Thyroid gland (tissue), 4 donors: Measurements from ENCODE around the gene CENPL.

Source experiments
- POLR2A ChIP-seq, 2 donors: fragments of 450-650 bp; IDR thresholded peaks; one replicate each; pipeline ENCODE4 v1.6.1; 2017; ENCODE audit warnings: antibody characterized with exemption in 2 of 2, mild to moderate bottlenecking in 2 of 2, moderate library complexity in 1 of 2
- TF ChIP-seq, protein P1 (sequence below), 6 experiments: fragments of 200-600 bp in 3 of 6; fragments of 450-650 bp in 3 of 6; sonication (generic) in 3 of 6; IDR thresholded peaks; one replicate each; pipeline ENCODE4 v1.5.1; 2016 to 2019; ENCODE audit warnings: antibody characterized with exemption in 6 of 6, mild to moderate bottlenecking in 2 of 6, inconsistent platforms in 1 of 6, moderate library complexity in 1 of 6

GRCh38 chr1:173768206-173768605, 56.5 kb downstream of the CENPL start:
- TF ChIP-seq, protein P1, sequence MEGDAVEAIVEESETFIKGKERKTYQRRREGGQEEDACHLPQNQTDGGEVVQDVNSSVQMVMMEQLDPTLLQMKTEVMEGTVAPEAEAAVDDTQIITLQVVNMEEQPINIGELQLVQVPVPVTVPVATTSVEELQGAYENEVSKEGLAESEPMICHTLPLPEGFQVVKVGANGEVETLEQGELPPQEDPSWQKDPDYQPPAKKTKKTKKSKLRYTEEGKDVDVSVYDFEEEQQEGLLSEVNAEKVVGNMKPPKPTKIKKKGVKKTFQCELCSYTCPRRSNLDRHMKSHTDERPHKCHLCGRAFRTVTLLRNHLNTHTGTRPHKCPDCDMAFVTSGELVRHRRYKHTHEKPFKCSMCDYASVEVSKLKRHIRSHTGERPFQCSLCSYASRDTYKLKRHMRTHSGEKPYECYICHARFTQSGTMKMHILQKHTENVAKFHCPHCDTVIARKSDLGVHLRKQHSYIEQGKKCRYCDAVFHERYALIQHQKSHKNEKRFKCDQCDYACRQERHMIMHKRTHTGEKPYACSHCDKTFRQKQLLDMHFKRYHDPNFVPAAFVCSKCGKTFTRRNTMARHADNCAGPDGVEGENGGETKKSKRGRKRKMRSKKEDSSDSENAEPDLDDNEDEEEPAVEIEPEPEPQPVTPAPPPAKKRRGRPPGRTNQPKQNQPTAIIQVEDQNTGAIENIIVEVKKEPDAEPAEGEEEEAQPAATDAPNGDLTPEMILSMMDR (IDR thresholded peaks at IDR 0.05): no peak
- no peak for TF ChIP-seq POLR2A (IDR thresholded peaks at IDR 0.05)
